Right kidney (tissue), 1 donor: ENCODE results near the gene PEX14.

Experiments
- DNase-seq: peaks from one replicate; pipeline ENCODE4 v3.0.0-alpha.2; 2016

The PEX14 gene

DNA sequence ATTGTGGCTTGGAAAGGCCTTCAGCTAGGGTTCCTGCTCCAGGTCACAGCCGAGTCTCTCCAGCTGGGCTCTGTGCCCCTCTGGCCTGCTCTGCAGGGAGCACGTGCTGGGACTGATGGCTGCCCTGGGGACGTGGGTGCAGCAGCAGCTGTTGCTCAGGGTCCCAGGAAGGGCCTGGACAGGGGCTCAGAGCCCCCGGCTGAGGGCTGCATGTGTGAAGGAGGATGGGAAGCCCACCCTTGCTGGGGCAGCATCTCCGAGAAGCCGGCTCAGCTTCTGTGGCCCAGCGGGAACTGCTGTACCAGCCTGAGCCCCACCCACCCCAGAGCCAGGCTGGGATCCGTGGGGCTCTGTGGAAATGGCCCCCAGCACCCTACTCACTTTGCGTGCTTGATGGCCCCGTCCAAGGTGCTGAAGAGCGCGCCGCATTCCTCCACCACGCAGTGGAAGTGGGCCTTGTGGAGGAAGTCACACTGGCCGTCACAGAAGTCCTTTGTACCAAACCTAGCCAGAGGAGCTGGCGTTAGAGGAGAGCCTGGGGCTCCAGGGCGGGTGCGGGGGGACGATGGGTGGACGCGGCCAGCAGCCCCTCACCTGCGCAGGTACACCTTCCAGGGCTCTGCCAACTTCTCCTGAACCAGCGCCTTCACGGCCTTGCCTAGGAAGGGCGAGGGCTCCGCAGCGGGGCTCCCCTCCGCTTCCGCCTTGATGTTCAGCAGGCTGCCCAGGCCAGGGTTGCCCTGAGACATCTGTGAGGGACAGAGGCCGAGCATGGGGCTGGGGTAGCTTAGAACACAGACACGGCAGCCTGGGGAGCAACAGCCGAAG, 174.2 kb downstream of the PEX14 start:
- no peak for DNase-seq

GRCh38 chr1:10649517-10650201, 174.9 kb downstream of the PEX14 start:
- no peak for DNase-seq

DNA sequence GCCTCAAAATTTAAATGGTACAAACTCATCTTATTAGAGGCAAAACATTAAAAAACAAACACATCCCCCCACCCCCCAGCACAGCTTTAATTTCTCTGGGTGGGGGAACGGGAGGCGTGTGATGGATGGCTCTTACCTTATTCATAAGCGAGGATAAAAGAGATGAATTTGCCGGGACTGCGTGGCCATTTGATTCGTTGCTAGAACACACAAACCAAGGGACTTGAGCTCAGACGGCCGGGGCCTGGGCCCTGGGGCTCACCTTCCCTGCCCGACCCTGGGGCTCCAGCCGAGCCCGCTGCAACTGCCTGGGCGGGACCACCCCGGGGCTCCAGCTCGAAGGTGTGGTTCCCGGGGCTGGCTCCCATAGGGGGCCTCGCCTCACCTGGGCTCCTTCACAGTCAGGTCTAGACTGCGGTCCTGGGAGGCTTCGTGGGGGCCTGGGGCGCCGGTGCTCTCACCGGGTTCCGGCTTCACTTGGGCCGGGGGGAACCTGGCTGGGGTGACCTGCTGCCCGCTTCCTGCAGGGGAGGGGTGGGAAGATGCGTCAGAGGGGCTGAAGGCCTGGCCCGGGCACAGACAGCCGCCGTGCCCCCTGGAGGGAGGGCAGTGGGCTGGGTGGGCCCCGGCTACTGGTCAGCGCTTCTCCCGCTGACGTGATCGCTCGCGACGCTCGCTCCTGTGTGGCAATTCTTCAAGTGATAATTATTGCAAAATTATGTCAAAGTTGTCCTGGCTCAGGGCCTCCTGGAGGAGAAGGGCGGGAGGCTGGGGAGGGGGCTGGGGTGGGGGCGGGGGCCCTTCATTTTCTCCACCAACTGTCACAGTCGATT, 176.0 kb downstream of the PEX14 start:
- no peak for DNase-seq

DNA sequence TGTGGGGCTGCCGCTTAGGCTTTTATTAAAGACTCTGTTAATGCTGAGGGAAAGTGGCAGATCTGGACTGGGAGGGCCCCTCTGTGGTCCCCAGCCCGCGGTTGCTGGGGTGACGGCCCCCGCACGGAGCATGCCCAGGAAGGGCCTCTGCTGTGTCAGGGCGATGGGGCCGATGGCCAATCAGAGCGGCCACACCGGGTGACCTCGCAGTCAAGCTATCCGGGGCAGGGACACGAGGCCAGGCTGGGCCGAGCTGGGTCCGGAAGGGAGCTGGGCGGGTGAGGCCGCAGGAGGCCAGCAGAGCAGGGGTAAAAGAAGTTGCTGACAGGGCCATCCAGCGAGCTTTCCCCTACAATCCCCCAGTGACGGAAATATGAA, 176.6 kb downstream of the PEX14 start:
- DNase-seq, result no peak

- no peak for DNase-seq
These were observed 177.0 kb downstream of the PEX14 start for GRCh38 chr1:10651793-10652192.

- DNase-seq, result no peak
These were observed 177.9 kb downstream of the PEX14 start for GRCh38 chr1:10652626-10653025.

DNA sequence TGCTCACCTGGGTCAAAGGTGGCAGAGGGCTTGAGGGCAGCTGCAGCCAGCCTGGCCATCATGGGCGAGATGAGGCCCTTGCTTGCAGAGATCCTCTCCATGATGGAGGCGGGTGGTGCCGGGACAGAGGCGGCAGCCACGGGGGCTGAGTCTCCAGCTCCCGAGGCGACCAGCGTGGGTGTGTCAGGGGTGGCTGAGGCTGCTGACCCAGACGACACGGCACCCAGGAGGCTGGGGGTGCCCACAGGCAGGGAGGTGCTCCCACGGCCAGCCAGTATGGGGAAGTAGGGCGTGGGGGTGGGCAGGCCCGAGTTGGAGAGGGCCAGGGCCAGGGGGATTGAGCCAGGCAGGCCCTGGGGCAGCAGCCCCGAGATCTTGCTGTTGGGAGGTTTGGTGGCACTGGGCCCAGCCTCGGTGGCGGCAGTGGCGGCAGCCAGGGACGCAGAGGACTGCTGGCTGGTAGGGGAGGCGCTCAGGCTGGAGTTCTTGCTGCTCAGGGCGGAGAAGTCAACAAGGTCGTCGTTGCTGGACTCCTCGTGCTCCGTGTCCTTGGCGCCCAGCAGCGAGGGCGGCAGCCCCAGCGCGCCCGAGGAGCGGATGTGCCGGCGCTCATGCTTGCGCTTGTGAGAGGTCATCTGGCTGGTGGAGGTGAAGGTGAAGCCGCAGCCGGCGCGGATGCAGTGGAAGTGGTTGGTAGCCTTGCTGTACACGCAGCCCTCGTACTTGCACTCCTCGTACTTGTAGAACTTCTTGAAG, 178.8 kb downstream of the PEX14 start:
- no peak for DNase-seq

- no peak for DNase-seq
These were observed 180.3 kb downstream of the PEX14 start for GRCh38 chr1:10655002-10655401.

DNA sequence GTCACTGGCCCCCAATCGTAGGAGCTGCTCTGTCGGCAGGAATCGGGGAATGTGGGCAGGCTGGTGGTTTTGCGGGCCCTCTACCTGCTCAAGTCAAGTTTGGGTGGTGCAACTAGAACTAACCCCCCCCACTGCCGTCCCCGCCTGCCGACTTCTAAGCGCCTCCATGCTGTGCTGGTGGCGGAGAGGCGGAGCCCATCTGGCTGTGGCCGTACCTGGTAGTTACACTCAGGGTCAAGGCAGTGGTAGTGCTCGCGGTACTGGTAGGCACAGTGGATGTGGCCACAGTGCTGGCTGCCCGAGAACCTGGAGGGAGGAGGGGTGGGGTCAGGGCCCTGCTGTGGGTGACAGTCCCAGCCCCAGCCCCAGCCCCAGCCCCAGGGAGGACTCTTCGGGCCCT, 181.7 kb downstream of the PEX14 start:
- no peak for DNase-seq

- no peak for DNase-seq
These were observed 182.5 kb downstream of the PEX14 start for GRCh38 chr1:10657088-10657847.

DNA sequence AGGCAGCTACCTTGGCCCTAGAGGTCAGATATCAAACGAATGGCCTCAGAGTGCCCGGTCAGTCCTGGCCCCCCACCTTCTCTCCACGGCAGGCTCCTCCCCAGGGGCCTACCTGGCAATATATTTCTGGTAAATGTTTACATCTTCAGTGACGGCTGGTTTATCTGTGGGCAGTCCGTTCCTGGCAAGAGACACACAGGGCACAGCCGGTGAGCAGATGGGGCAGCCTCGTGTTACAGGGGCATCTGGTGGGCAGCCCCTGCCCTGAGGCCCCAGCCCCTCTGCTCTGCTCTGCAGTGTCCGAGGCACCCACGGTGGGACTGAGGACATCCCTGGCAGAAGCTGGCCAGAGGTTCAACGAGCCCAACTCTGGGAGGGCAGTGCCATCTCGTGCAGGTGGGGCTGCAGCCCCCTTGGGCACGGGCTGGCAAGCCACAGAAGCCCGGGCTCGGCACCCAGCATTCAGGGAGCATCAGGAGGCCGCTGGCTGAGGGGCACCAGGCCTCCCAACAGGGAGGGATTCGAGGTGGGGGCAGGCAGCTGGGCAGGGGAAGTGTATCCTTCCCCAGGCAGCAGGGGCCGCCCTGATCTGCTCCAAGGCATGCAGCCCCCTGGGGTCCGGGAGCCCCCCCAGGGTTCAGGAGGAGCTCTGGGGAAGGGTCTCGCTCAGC, 183.8 kb downstream of the PEX14 start:
- no peak for DNase-seq

DNA sequence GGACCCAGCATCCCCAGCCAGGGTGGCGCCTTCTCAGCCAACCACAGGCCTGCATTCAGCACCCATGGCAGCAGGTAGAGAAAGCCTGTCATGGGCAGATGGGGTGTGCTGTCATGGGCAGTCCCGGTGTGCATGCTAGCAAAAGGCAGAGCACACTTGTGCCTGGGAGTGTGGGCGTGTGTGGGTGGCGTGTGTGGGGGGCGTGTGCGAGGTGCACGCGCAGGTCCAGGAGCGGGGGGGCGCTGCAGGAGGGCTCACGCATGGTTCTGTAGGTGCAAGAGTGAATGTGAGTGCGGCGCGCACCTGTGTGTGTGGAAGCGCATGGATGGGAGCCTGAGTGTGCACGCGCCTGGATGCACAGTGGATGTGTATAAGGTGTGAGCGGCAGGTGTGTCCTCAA, 184.5 kb downstream of the PEX14 start:
- DNase-seq, result no peak

- no peak for DNase-seq
These were observed 185.1 kb downstream of the PEX14 start for GRCh38 chr1:10659646-10660540.

- no peak for DNase-seq
These were observed 186.7 kb downstream of the PEX14 start for GRCh38 chr1:10661453-10661852.

GRCh38 chr1:10662090-10662688, 187.4 kb downstream of the PEX14 start:
- DNase-seq, result no peak

DNA sequence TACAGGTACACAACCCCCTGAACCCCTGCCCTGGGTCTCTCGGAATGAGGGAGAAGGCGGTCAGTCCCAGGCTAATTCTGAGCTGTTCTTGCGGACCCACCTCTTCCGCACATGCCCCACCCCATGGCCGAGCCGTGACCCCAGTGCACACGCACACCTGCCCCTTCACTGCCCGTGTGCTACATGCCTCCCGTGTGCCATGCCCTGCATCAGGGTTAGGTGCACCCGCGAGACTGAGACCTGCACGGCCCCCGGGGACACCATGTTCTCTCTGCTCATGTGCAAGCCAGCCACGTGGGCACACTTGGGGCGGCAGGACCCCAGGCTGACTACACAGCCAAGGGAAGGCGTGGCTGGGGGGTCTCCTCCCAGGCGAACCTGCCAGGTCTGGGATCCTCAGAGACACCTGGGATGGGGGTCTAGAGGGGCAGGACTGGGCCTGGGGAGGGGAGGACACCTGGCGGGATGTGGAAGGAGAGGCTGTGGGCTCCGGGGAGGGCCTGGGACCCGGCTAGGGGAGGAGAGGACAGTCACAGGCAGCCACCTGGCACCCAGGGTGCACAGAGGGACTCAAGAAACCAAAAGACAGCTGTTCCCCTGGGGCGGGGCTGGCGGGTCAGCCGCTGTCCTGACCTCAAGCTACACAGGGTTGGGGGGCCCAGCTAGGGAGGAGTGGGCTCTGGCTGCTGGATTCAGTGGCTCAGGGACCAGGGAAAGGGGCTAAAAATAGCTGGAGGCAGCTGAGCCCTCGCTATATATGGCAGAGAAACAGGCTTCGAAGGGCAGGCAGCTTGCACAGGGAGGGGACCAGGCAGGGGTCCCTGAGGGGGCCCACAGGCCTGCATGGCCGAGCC, 188.3 kb downstream of the PEX14 start:
- peak; percentile 35 for DNase-seq

GRCh38 chr1:10663678-10664035, 188.9 kb downstream of the PEX14 start:
- DNase-seq, result peak; percentile 77

- peak; percentile 58 for DNase-seq
These were observed 189.5 kb downstream of the PEX14 start for GRCh38 chr1:10664251-10664650.

DNA sequence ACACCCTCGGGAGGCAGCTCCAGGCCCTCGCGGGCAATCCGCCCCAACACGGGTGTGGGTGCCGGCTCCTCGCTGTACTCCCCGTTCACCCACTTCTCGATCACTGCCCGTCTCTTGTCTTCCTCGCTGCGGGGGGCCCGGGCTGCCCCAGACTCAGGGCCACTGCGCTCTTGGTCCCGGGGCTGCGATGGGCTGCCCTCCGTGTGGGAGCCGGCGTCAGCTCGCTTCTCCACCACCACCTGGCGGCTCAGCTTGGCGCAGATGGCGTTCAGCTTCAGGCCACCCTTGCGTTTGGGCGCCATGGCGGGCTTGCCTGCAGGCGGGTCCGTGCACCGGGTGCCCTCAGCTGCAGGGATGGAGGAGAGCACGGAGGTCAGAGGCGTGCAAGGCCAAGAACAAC, 190.5 kb downstream of the PEX14 start:
- DNase-seq, result no peak
